Lung (tissue), 12 donors: ENCODE results near the gene ETFDH. TPM values are rescaled to one million over a fixed set of nuclear protein-coding genes. Genes with fewer than 3 reads are reported as not detected.

ENCODE experiments used
- ATAC-seq: fragments of 200-7000 bp; cut with Tn5 transposase; one replicate; pipeline ENCODE4 v1.9.1; 2020; ENCODE audit warnings: moderate number of reproducible peaks; ENCODE audit not compliant: insufficient read depth, low FRiP score
- DNase-seq, 3 donors: peaks; one replicate each; pipeline ENCODE4 v3.0.0-alpha.2; 2013 to 2017
- H3K27ac ChIP-seq, 2 donors: one replicate each; pipeline ENCODE4 v1.5.1; 2013; ENCODE audit warnings: mild to moderate bottlenecking in 2 of 2, moderate library complexity in 2 of 2, control low read depth in 1 of 2, inconsistent platforms in 1 of 2, low read depth in 1 of 2, low read length in 1 of 2
- H3K27me3 ChIP-seq, 3 donors: one replicate each; pipeline ENCODE4 v1.5.1; 2013; ENCODE audit warnings: low read length in 2 of 3; ENCODE audit not compliant: control insufficient read depth in 3 of 3, insufficient read depth in 3 of 3
- H3K36me3 ChIP-seq, 4 donors: one replicate each; pipeline ENCODE4 v1.5.1; 2013; ENCODE audit warnings: low read length in 4 of 4, mild to moderate bottlenecking in 1 of 4, moderate library complexity in 1 of 4; ENCODE audit not compliant: control insufficient read depth in 4 of 4, insufficient read depth in 4 of 4
- H3K4me1 ChIP-seq, 5 donors: one replicate each; pipeline ENCODE4 v1.5.1; 2013; ENCODE audit warnings: low read length in 5 of 5, mild to moderate bottlenecking in 2 of 5, moderate library complexity in 1 of 5; ENCODE audit not compliant: control insufficient read depth in 5 of 5, insufficient read depth in 5 of 5
- H3K4me3 ChIP-seq: one replicate; pipeline ENCODE4 v1.5.1; 2013; ENCODE audit warnings: mild to moderate bottlenecking, control low read depth, moderate library complexity
- H3K9ac ChIP-seq, 2 donors: one replicate each; pipeline ENCODE4 v1.5.1; 2013; ENCODE audit warnings: low read length in 2 of 2, control low read depth in 1 of 2; ENCODE audit not compliant: insufficient read depth in 1 of 2
- H3K9me3 ChIP-seq, 4 donors: one replicate each; pipeline ENCODE4 v1.5.1; 2013; ENCODE audit warnings: low read length in 3 of 4, mild to moderate bottlenecking in 1 of 4, moderate library complexity in 1 of 4; ENCODE audit not compliant: control insufficient read depth in 4 of 4, insufficient read depth in 3 of 4
- WGBS, 2 donors: extraction: QIAGEN DNeasy Blood & Tissue Kit; methylation state at CpG; one replicate each; pipeline ENCODE4 v1.1.7; 2013; 5-methylcytosine and 5-hydroxymethylcytosine counted together
- polyA plus RNA-seq, 2 donors: library from polyadenylated mRNA; stranded (reverse); fragments of 200-250 nt; gene quantifications; one replicate each; pipeline ENCODE4 v1.2.1, GENCODE V29; 2013
- total RNA-seq, 2 donors: library from RNA; depleted of rRNA in 1 of 2; stranded (reverse); fragments of >200 nt in 1 of 2; gene quantifications; one replicate each; pipeline ENCODE4 v1.2.1, GENCODE V29; 2014 to 2021
- TF ChIP-seq, protein P1 (sequence below): IDR thresholded peaks from 2 replicates; pipeline ENCODE4 v1.5.1; 2012; ENCODE audit warnings: mild to moderate bottlenecking; ENCODE audit errors: control extremely low read depth, extremely low read depth
- donor health status: control.
- donor health status: control.
- donor health status: Bipolar disorder and iron deficiency.
- donor health status: healthy.
- donor health status: DM: yes; HTN: yes; CAD: no.

The ETFDH gene
- total and polyA plus RNA-seq, 4 donors = 13.6 to 43.8 (median 16.4) TPM

- H3K4me3 ChIP-seq = peak overlapping the region; percentile 90
- 16 to 22% methylated on average over 16 of the region's 16 CpGs for WGBS, 2 donors
- TF ChIP-seq, protein P1, sequence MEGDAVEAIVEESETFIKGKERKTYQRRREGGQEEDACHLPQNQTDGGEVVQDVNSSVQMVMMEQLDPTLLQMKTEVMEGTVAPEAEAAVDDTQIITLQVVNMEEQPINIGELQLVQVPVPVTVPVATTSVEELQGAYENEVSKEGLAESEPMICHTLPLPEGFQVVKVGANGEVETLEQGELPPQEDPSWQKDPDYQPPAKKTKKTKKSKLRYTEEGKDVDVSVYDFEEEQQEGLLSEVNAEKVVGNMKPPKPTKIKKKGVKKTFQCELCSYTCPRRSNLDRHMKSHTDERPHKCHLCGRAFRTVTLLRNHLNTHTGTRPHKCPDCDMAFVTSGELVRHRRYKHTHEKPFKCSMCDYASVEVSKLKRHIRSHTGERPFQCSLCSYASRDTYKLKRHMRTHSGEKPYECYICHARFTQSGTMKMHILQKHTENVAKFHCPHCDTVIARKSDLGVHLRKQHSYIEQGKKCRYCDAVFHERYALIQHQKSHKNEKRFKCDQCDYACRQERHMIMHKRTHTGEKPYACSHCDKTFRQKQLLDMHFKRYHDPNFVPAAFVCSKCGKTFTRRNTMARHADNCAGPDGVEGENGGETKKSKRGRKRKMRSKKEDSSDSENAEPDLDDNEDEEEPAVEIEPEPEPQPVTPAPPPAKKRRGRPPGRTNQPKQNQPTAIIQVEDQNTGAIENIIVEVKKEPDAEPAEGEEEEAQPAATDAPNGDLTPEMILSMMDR = no peak
- DNase-seq = peak; percentile 30 to 61 (median 61)
- H3K27me3 ChIP-seq = no peaks in the 10 kb centered on the region
- peak overlapping the region; percentile 74 to 80 for H3K9ac ChIP-seq
- H3K4me1 ChIP-seq = peaks cover 0 to 8% (median 3%) of the 10 kb centered on the region in 5 donors
- H3K27ac ChIP-seq = peak overlapping the region; percentile 94 to 98
- no peak for ATAC-seq
- H3K9me3 ChIP-seq = no peaks in the 10 kb centered on the region
- H3K36me3 ChIP-seq = peaks cover 3 to 23% (median 20%) of the 10 kb centered on the region in 4 donors
Measured at GRCh38 chr4:158722291-158722916, 50.3 kb downstream of the ETFDH start.

DNA sequence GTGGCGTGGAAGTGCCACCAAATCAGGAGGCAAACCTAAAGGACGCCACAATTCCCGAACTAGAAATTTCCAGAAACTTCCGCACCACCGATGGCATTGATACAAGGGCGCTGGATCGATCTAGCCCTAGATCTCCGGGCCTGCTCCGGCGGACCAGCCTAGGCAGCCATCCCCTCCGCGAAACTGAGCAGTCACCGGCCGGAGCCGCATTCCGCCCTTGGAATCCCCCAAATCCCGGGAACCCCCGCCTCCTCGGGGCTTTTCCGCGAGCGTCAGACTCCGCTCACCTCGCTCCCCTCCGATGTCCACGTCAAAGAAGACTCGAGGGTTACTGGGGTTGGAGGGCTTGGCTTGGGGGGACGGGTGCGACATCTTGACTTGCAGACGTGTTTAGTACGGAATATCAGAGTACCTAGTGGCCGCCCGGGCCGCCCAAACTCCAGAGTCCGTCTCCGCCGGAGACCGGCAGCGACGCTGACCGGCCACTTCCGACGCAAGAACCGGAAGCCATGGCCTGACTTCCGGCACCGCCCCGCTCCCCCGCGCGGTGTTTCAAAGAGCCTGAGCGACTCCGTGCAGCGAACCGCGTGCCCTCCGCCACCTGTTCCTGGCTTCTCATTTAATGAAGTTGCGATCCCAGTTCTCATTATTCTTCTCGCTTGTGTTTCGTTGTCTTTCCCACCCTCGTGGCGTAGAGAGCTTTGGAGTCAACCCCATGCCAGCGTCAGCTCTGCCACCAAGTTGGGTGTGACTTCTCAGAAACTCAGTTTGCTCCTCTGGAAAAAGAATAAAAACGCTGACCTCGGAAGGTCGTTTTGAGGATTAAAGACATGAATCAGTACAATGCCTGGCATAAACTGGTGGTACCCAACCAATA is 51.1 kb downstream of the ETFDH start, which contains the start of gene PPID:
Gene PPID, minus strand, starts transcription at position 480 of the 877 bp plus-strand sequence. Its CDS starts 108 bp downstream, at position 372.
- H3K4me3 ChIP-seq = peak within 1 kb of the TSS; percentile 90
- WGBS, 2 donors = 0 to 1% methylated on average over 65 of the region's 65 CpGs
- H3K9me3 ChIP-seq = no peaks in the 10 kb centered on the region
- H3K4me1 ChIP-seq = peaks cover 0 to 8% (median 3%) of the 10 kb centered on the region in 5 donors
- DNase-seq (peak; percentile 86 to 89 (median 86)), ATAC-seq (peak; percentile 98)
- peak within 1 kb of the TSS; percentile 94 to 98 for H3K27ac ChIP-seq
- H3K9ac ChIP-seq = peak within 1 kb of the TSS; percentile 74 to 80
- peaks cover 0 to under 1% (median 0%) of the 10 kb centered on the region in 3 donors for H3K27me3 ChIP-seq
- H3K36me3 ChIP-seq = peaks cover 3 to 17% (median 15%) of the 10 kb centered on the region in 4 donors
- TF ChIP-seq, protein P1 = no peak

- Histone ChIP-seq H3K9me3 (no peaks in the 10 kb centered on the region), H3K9ac (no peak overlapping the region), H3K27ac (no peak overlapping the region), H3K27me3 (peaks cover 0 to 10% (median 5%) of the 10 kb centered on the region in 3 donors), H3K4me3 (no peak overlapping the region), H3K36me3 (peaks cover 0 to 10% (median 4%) of the 10 kb centered on the region in 4 donors), H3K4me1 (peaks cover 0 to 8% (median 3%) of the 10 kb centered on the region in 5 donors)
- DNase-seq (no peak), ATAC-seq (no peak)
- TF ChIP-seq, protein P1 = no peak
- WGBS, 2 donors = 82 to 93% methylated on average over 4 of the region's 4 CpGs
Measured at GRCh38 chr4:158724637-158725036, 52.5 kb downstream of the ETFDH start.
